CMK (cell line): Measurements from ENCODE around the gene RBP2.

Experiments
- DNase-seq: peaks from one replicate; pipeline ENCODE4 v3.0.0-alpha.2; 2010; ENCODE audit warnings: low read depth

RBP2 gene

DNA sequence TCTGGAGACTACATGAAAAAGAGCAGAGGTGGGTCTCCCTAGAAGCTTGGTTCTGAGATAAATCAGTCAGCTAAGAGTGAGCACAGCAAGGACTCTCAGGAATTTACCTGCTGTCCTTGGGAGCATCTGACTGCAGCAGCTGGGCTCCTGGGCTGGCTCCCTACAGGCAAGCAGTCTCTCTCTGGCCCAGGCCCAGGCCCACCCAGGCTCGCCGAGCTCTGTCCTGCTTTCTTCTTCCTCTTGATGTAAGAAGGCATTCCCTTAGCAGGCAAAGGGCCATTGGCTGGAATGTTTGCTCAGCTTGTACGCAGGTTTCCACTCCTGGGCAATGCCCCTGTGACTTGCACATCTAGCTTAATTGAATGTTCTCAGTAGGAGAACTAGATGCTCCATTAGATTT lies 4.3 kb upstream of the RBP2 start:
- no peak for DNase-seq

DNA sequence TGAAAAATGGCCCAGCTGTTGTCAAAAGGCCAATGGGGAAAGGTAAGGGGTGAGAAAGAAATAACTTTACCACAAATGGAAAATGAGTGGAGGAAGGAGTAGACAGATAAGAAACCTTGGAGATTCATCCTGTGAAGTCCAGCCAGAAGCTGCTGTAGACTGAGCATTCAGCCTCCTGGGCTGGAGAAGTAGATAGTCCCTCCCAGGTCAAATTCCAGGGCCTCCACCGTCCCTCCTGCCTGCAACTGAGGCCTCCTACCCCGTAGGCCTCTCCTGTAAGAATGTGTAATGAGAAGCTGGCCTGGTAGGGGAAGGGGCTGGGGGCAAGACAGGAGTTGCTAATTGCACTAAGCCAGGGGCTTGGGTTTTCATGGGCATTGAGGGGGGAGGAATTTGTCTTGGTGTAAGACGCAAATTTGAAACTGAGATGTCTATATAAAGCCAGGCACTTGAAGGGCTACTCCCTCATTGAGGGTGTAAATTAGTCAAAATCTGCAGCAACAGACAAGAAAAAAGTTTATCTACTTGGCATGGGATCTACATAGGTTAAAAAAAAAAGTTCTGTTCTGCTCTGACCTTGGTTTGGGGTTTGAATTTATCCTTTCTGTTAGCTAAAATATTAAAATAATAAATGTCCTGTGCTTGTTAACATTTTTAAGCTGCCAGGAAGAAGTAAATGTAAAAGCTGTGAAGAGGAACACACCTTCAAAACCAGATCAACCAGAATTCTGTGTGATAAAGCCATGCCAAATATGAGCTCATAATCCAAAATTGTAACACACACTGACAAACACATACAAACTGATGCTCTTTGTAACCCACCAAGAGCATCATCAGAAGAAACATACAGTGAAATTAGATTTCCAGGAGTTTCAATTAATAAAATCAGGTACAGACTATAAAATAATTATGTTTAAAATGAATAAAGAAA lies 1.7 kb upstream of the RBP2 start:
- no peak for DNase-seq

DNA sequence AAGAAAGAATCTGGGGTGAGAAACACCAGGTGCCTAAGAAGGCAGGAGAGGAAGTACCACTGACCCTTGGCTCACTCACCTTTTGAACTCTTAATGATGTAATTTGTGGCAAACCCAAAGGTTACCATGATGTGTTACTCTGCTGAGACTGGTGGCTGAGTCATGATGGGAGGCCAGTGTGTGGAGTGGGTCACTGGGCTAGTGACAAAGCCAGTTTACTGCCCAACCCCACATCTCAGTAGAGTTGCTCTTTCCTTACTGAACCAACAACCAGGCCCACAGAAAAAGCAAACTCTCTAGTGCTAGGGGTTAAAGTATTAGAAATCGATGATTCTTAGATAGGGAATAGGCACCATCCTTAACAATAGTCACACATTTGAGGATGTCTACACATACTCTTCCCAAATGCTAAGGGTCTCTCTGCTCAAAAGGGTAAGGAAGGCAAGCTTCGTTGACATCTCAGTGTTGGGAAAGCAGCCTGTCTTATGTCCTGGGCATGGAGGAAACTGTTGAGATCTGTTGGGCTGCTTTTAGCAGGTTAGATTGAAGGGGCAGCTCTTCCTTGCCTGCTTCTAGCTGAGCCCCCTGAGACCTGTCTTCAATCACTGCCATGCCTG lies 3.1 kb downstream of the RBP2 start:
- DNase-seq: no peak

DNA sequence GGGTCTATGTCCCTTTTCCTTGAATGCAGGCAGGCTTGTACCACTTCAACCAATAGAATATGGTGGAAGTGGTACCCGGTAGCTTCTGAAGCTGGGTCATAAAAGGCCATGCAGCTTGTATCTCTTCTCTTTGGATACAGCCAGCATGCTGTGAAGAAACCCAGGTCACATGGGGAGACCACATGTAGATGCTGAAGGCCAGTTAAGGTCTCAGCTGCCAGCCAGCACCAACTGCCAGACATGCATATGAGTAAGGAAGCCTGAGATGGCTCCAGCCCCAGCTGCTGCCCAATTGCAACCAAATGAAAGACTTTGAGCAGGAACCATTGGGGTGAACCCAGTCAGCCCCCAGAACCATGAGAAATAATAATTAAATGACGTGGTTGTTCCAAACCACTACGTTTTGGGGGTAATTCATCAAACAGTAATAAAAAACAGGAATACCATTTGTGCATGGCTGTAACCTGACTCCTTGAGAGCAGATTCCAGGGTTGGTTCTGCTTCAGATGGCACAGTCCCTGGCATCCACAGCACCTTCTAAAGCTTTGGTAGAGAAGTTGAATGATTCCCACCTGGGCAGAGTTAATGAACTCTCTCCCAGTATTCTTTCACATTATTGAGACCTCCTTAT lies 3.8 kb downstream of the RBP2 start:
- DNase-seq: no peak

DNA sequence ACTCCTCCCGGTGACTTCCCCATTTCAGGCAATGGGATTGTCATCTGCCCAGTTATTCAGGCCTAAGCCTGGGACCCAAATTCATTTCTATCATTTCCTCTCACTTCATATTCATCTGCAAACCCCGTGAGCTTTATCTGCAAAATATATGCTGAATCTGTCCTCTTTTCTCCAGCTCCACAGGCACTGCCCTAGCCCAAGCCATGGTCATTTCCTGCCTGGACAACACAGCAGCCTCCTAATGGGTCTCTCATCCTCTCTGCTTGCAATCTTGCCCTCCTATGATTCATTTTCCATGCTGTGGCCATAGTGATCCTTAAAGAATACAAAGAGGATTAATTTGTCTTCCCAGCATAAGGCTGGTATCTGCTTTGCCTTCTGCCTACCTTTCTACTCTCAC lies 6.1 kb downstream of the RBP2 start:
- DNase-seq: no peak

DNA sequence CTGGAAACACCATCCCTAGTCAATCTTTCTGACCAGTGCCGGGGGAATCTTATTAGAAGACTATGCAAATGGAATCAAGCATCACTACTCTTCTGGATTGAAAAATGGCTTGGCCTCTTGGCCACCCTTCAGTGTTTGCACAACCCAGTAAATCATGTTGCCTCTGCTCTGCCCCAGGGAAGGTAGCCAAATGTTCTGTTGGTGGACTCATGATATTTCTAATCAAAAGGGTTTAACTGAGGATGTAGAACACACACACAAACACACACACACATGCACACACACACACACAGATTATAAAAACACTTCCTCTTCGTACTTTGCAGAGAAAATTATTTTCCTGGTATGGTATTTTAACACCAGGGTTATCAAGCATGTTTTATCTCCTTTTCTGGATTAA lies 7.9 kb downstream of the RBP2 start:
- DNase-seq: no peak

DNA sequence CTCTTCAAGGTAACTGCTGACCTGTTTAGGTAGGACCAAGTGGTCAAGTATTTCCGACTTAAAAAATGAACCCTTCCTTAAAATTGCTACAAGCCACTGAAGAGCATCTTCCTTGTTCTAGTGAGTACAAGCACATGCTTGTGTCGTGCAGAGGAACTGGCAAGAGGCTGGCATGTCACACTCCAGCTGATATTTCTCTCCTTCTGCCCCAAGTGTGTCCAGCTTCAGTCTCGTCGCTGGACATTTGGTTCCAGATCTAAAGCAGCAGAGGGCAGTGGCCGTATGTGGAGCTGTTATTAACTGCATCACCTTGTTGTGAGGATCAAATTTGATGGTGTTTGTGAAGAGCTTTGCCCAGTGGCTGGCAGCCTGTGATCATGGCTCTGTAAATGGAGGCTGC lies 10.0 kb downstream of the RBP2 start:
- DNase-seq: no peak

DNA sequence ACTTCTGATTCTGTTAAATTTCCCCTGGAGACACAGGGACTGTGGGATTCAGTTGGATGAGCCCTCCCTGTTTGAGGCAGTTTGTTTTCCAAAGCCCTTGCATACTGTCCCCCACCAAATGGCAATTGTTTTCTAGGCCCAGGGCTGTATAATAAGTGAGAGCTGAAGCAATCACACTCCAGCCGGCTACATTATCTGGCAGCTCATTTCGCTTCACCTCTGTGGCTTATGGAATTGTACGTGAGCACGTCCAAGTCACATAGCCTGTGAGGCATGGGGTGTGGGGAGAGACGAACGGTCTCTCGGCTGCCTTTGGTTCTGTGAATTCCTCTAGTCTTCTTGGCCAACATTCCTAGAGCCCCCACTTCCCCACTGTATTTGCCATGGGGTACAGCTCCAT lies 10.7 kb downstream of the RBP2 start:
- DNase-seq: no peak

DNA sequence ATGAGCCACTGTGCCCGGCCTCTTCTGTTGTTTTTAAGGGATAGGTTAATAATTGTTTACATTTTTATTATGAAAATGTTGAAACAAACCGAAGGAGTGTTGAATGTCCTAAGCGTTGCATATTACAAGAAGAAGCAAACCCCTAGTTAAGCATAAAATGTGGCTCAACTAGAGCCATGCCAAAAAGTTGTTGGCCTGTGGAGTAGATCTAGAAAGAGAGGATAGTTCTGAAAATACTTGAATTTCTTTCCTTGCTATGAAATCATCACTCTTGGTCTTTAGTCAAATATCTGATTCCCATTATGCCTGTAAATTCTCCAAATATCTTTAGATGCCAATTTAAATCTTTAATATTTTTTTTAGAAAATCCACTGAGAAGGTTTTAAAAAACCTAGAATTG lies 12.8 kb downstream of the RBP2 start:
- DNase-seq: no peak

DNA sequence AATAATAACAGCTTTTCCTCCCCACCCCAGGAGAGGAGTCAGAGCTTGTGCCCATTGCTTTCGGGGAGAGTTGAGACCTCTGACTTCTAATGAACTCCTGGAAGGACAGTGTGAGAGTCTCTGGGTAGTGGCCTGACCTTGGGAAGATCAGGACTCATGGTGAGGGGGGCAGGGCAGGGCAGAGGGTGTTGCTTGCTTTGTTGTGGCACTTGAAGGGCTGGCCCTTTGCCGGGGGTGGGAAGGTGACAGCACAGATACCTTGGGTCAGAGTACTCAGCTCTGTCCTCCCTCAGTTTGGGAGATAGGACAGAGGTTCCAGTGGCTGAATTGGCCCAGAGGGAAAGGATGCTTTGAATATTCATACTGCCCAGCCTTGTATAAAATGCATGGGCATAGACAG lies 15.8 kb downstream of the RBP2 start:
- no peak for DNase-seq

DNA sequence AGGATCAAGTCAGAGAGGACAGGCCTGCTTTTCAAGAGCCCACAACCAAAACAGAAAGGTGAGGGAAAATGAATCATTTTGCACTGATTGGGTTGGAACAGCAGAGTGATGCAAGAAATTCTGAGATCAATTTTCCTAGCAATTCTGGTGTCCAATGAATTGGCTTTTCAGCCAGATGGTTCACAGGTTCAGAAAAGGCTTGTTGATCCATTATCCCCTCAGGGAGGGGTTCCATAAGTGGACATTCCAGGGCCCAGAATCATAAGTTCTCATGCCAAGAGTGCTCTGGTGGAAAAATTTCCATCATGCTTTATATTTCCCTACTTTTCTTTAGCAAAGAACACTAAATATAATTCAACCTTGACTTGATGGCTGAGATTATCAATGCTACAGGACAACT lies 16.2 kb downstream of the RBP2 start:
- DNase-seq: no peak

DNA sequence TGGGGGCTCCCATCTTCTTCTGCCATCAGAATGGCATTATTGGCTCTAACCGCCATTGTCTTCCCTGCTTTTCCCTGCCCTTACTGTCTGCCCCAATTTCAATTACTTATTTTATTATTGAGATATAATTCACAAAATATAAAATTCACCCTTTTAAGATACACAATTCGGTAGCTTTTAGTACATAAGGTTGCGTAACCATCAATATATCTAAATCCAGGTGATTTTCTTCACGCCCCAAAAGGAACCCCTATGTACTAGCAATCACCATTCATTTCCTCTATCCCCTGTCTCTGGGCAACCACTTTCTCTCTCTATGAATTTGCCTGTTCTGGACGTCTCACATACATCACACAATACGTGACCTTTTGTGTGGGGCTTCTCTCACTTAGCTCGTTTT lies 18.0 kb downstream of the RBP2 start:
- DNase-seq: no peak

DNA sequence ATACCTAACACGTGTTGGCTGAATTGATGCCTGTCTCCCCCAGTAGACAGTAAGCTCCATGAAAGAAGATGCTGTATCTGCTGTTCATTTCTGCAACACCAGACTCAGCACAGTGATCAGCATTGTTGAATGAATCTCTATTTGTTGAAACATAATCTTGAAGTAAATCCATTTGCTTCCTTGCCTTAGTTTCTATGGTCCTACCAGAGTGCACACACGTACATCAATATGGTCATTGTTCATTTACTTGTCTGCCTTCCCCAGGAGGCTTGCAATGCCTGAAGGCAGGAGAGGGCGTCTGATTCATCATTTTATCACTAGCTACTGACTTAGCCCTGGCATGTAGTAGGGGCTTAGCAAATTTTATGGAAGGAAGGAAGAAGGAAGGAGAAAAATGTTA lies 19.2 kb downstream of the RBP2 start:
- no peak for DNase-seq

DNA sequence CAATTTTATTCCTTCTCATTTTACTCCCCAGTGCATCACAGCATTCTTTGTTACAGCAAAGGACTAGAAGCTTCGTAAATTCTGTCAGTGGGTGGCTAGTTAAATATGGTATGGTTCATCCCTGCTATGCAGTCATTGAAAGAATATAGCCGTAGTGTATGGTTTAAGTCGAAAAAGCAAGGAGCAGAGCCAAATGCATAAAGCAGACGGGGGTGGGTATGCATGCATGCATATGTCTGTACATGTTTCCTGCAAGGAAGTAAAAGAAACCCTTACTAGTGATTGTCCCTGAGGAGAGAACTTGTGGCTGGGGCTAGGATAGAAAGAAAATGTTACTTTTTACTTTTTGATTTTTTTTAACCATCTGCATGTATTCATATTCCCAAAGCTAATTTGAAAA lies 19.9 kb downstream of the RBP2 start:
- no peak for DNase-seq

DNA sequence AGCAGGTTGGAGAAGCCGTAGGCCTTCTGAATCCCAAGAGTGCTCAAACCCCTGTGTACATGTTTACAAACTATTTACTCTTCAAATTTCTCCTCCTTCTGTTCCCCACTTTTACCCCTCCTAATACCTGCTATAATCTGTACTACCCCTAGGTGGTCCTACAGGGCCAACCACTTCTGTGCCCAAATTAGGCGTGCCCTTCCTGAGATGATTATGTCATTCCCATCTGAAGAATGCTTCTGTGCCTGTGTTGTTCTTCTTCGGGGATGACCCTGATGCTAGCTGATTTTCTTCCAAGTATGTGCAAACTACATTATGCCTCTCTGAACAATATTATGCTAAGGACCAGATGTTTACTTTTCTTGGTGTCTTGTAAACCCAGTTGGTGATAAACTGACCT lies 20.5 kb downstream of the RBP2 start:
- DNase-seq: no peak

DNA sequence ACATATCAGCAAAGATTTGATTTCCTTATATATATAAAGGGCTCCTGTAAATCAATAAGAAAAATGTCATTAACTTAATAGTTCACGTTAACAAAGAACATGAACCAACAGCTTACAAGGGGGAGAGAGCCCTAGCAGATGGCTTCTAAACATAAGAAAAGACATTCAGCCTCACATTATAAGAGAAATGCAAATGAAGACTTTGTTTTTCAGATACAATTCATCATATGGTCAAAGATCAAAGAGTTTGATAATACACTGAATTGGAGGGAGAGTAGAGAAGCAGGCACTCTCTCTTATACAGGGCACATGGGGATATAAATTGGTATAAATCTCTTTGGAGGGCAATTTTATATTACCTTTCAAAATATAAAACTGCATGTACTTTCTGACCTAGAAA lies 21.1 kb downstream of the RBP2 start:
- no peak for DNase-seq

DNA sequence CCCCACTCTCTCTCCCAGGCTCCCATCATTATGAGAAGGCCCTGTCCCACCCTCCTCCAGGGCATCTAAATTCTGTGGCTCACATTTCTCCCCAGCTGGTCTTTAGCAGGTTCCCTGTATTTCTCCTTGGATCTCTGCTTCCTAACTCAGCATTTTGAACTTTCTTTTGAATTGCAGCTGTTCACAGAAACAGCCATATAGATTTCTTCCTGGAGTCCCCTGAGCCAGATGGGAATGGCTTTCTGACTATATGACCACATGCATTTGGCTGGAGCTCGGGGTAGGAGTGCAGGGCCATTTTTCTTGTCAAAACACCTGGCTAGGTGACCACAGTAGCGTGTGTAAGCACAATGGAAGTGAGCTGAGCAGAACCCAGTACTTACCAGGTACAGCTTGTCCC lies 22.0 kb downstream of the RBP2 start:
- DNase-seq: no peak

DNA sequence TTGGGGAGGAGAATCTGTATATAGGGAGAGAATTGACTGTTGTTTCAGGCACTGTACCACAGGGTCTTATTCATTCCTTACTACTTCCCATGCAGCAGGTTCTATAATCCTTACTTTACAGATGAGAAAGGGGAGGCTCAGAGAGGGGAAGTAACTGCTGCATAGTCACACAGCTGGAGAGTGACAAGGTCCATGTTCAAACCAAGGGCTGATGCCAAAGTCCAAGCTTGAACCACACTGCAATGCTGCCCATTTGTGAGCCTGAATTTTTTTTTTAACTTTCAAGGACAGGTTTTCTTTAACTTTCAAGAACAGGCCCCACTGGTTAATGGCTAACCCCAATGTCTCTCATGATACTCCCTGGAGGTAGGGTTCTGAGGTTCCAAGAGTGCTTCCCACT lies 26.2 kb downstream of the RBP2 start:
- no peak for DNase-seq

DNA sequence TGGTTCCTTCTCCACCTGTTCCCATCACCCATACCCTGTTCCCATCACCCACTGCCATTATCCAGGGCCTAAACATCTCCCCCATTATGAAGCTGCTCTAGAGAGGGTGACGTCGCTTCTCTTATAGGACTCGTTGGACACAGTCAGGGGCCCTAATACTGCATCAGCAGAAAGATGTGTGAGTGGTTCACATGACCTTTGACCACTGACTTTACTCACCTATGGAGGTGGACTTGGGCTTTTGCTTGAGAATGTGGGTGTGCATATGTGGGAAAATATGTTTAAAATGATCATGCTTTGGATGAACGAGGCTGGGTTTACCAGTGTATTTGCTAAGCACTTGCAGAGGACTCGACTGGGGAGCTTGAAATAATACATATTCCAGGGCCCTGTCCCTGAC lies 26.8 kb downstream of the RBP2 start:
- no peak for DNase-seq

DNA sequence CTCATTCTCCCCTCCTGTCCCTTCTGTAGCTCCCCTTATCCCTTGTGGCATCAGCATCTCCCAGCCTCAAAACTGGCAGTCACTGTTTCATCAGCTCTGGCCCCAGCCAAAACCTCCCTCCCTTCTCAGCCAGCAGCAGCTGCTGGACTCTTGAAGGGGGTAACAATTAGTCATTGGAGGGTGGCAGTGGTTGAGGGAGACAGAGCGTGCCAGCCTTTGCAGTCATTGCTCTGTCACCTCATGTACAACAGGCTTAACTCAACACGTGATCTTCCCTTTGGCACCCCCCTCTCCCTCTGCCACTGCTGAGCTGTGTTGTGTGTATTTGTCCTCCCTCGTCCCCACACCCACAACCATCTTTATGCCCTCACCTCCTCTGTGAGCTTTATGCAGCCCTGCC lies 28.2 kb downstream of the RBP2 start:
- no peak for DNase-seq

DNA sequence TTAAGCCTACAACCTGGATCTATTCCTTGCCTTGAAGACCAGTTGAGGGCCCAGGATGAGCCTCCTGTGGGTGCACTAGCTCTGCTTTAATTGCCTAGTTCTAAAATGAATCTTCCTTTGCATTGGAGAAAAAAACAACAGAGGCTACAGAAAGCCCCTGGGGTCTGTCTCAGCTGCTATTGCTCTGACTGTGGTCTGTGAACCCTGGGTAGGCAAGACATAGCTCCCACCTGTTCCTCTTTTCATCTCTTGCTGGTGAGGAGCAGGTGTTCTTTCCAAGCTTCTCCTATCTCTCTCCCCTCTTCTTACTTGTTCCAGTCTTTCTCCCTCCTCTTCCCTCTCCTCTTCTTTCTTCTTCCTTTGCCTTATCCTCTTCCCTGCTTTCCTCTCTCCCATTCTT lies 28.8 kb downstream of the RBP2 start:
- no peak for DNase-seq

DNA sequence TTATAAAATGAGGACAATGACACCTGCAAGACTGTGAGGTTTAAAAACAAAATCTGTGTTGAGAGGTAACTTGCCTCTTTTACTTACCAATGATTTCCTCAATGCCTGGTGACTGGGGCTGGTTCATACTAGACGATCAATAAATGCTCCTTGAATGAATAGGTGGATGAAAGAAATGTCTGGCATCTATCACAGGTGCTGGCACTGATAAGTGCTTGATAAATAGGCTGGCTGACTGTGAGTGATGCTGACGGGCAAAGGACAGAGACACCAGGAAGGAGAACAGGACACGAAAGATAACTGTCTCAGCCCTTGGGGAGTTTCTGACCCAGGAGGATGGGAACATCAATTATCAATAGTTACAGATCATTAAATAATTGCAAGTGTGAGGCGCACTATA lies 31.9 kb downstream of the RBP2 start:
- DNase-seq: no peak

DNA sequence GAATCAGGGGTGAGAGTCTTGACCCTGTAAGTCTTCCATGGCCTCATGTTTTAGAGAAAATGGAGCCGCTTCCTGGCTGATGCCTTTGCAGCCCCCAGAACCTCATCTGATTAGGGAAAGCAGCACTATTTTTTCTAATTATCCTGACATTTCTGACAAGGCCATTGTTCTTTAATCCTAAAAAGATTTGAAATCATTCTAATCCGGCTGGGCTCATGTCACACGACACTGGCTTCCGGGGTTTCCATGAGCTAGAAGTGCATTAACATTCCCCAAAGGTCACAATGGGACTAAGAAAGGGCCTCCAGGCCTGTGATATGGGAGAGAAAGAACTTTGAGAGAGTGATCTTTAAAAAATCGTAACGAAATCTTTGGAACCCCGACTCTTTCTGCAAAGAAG lies 33.1 kb downstream of the RBP2 start:
- DNase-seq: no peak

DNA sequence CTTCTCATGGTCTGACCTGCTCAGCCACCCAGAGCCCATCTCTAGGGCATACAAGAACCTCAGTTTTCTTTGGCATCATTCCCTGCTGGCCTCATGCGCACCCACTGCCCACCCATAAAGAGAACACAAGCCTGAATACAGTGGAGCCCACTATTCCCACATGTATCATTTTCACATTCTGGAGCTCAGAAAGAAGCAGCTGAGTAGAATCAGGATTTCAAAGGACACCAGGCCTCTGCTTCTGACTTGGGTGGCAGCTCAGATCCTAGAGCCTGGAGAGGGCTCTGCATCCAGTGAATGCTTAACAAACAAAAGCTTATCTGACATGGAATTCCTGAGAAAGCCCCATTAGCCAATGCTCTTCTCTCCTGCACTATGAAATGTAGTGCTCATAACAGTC lies 34.7 kb downstream of the RBP2 start:
- DNase-seq: no peak
